Islet of Langerhans (tissue), 1 donor: ENCODE results near the gene TRPM5.

Experiments
- FAIRE-seq: peaks from one replicate; lab custom pipeline; 2011; peaks lifted over from hg19 to GRCh38; lab: Jason Lieb, UNC

Gene TRPM5

DNA sequence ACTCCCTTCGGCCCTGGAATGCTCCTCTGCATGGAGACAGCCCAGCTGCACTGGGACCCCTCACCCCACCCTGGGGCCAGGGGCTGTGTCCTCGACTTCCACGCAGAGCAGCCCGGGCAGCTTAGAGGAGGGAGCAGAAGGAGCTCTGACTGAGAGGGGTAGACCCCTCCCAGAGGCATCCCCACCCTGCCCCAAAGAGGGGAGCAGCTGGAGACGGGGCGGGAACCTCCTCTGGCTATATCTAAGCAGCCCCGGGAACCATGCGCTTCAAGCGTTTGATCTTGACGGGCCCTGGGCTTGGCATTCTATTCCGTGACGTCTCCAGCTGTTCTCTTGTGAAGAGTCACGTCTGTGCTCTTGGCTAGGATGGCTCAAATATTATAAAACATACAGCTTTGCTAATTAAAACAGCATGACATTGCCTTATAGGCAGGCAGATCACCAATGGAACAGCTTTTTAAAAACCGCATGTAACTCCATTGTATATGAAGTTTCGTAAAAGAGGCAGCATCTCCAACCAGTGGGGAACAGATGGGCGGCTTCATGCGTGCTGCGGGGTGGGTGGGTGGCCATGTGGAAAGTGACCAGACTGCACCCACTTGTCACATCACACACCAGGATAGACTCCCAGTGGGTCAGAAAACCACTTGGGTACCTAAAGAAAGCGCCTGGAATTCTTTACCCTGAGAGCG, 8.2 kb upstream of the TRPM5 start:
- no peak for FAIRE-seq

DNA sequence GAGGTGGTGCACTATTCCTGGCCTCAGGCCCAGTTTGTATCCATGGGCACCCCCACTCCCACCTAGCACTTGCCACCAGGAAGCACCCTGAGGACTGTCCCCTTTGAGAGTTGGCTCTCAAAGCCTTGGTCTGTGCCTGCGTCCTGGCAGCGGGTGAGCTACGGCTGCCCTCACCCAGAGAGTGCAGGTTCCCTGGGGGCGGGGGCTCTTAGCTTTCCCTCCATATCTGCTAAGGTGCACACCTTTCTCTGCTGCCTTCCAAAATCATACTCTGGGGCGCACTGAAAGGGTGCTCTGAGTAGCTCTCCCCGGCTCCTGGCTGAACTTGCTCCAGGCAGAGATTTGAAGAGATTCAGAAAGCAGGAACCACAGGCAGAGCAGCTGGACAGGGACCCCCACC, 7.6 kb upstream of the TRPM5 start:
- no peak for FAIRE-seq

DNA sequence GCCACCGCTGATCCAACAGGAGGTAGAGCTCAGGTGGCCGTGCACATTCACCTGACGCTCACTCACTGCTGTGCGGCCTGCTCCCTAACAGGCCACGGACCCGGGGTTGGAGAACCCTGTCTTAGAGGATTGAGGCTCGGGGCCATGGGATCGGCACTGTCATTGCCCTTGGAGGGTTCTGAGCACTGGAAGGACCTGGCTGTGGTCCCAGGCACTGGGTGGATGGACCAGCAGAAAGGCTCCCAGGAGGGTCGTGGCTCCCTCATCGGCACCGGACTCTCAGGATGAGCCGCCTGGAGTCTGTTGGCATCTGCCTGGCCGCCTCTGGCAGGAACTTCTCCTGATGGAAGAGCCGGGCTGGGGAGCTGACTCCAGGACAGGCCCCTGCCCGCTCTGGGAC, 7.0 kb upstream of the TRPM5 start:
- no peak for FAIRE-seq

DNA sequence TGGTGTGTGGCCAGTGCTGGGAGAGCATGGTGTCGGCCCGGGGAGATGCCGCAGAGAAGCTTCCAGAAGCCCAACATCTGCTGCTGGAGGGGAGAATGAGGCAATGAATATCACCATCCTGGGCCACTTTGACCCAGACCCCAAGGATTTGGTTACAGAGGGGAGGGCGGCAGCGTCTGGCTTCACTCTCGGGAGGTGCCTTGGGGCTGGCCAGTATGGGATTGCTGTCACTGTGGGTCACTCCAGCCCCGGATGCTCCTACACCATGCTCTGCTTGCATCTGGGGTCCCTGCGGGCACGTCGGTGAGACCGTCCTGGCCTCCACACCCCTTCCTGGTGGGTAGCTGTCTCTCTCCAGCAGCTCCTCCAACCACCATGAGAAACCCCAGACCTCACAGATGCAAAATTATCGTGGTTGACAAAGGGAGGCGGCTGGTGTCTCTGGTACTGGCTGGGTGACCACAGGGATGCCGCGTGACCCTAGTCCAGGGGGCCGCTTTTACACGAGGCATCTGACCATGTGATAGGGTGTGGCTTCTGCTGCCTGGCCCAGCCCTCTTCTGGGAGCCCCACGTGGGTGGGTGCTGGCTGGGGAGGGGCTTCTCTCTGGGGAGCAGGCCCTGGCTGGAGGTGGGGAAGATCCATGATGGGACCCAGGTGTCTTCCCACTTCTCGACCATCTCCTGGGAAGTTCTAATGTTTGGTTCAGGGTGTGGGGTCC, 6.2 kb upstream of the TRPM5 start:
- no peak for FAIRE-seq

DNA sequence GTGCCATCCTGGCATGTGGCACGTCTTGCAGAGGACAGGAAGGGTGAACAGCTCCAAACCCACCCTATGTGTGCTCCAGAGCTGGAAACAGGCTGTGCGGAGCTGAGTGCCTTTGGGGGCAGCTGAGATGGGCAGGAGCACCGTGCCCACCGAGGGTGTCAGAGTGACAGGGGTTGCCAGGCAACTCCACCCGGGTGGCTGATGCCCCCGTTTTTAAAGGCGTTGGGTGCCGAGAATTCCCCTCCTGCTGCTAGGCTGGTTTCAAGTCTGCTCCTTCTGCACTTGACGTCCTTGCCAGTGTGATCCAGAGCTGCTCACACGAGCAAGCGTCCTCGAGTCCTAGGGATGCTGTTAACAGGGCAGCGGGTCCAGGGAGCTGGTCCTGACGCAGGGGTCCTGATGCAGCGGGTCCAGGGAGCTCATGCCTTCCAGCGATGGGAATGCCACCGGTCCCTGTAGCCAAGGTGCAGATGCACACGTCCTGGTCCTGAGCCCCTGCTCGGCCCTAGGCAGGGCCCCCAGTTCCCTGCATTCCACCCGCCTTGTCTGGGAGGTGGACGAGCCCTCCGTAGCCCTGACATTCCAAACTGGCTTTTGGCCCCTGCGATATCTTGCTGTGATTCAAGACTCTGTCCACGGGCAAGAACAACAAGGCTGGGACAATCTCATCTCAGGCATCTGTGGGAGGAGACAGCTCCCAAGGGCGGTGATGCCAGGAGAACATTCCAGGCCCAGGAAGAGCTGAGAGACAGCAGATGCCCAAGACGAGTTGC, 5.4 kb upstream of the TRPM5 start:
- FAIRE-seq: no peak

DNA sequence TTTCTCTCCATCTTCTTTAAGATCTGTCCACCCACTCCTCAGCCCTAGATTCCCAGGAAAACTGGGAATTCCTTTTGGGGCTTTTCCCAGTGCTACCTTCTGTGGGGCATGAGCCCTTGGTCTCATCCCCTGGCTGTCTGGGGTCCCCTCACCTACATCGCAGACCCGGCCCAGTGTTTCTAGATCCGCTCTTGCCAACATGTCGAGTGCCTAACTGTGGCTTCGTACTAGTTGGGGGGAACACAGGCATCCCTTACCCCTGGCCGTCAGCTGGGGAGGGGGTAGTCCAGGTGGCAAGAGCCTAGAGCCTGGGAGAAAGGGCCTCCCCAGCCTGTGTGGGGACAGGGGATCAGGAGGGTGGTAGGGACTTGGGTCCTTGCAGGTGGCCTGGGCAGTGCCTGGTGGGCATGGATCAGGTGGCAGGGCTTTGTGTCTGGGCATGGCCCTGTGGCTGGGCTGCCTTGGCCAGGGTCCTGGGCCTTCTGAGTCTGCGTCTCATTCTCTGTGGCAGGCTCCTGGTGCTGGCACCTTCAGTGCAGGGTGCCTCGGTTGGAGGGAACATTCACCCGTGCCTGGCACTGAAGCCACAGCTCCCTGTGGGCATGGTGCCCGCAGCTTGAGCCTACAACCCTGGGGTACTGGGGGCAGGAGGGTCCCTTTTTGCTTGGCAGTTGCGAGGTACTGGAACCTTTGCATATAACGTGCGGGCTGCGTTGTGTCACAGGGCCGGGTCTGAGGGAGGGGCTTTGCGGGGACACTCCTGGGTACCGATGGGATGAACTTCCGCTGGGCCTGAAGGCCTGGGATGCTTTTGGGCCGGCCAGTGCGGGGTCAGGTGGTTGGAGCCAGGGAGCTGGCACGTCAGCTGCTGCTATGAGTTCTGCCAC, 4.6 kb upstream of the TRPM5 start:
- FAIRE-seq: no peak

DNA sequence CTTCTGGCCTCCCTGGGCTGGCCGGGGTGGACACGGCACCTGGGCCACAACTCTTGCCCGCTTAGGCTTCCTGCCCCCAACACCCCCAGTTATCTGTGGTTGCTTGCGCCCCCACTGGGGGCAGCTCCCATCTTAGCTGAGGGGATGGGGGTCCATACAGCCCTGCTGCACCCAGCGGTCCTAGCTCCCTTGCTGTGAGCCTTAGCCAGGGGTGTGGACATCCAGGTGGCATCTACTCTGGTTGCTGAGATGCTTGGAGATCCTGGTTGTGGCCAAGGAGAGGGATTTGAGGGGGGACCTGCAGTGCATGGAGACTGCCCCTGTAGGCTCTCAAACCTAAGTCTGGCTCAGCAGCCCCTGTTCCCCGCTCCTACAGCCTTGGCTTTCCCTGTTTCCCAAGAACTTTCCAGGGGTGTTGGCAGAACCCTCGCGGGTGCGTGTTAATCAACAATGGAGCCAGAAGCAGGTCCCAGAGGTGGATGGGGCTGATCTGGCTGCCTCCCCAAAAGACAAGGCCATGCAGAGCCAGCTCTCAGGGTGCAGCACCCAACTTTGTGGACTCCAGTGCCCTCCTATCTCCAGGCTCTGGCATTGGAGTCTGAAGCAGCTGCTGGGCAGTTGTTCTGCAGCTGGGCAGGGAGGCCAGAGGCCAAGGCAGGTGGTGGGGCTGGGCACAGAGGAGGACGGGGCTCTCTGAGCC, 3.8 kb upstream of the TRPM5 start:
- no peak for FAIRE-seq

DNA sequence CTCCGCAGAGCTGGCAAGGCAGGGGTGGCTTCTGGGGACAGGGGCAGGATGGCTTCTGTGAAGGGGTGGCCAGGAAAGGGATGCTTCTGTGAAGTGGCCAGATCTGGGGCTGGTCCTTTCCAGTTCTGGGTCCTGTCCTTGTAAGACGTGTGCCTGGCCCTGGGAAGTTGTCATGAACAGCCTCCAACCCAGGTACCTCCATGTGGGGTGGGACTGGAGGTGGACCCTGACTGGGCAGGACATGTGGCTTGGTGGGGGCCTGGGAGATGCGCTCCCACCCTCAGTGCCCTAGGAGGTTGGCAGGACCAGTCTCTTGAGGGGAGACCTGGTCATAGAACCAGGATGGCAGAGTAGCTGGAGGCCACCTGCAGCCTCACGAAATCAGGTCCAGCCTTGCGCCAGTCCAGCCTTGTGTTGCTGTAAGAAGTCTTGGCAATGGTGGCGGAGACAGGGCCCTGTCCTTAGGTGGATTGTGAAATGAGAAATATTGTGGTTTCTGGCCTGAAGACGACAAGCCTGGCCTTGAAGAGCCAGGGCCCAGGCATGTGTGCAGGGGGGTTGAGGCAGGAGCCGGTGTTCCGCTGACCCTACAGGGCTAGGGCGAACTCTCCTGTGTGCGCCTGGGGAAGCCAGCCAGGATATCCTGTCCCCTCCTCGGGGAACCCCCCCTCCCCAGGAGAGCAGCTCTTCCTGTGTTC, 3.1 kb upstream of the TRPM5 start:
- no peak for FAIRE-seq

DNA sequence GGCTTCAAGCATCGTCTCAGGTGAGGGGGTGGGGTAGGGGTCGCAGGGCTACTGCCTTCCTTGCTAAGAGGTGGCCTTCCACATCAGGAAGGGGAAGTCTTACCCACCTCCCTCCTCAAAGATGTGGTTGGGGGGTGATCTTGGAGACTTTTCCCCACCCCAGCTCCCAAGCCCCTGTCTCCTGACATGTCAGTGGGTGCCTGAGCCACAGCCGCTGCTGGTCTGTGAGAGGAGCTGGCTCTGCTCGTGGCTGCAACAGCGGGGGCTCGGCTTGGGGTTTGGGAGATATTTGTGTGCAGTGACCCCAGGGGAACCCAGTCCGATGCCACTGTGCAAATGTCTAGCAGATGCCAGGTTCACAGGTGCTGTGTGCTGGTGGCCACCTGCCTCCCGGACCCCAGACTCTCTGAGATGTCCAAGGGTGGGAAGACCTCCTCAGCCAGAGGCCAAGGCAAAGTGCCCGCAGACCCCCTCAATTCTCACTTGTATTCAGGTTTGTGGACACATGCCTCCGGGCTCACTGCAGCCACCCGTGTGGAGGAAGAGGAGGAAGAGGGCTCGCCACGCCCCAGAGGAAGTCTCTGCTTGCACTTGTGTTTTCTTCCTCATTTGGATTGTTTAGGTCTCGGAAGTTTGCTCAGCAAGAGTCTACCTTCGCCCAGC, 2.4 kb upstream of the TRPM5 start:
- no peak for FAIRE-seq

DNA sequence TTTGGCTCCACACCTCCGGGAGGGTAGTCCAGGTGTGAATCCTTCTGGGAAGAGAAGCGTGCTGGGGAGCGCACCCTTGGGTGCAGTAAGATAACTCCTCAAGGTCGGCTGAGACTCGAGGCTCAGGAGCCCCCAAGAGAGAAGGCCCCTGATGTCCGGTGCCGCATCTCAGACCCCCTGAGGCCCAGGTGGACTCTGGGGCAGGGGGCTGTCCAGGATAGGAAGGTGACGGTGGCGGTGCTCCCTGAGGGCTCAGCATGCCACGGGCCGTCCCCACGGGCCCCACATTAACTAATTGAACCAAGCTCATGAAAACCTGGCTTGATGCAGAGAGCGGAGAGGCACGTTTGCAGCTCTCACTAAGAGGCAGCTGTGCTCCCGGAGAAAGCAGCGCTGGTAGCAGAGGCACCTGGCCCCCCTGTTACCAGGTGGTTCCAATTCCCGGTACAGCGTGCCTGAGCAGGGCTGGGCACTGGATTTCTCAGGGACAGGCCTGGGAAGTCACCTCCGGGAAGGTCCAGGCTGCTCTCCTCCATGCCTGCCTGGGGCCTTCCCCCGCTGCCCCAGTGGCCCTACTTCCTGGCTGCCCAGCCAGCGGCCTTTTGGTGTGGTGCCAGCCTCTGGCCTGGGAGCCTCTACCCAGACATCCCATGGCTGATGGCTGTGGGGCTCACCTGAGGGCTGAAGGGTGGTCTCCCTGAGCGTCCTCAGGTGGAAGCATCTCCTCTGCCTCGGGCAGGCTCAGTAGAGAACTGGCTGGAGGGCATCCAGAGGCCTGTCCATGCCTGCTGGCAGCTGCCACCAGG, 1.6 kb upstream of the TRPM5 start:
- no peak for FAIRE-seq

DNA sequence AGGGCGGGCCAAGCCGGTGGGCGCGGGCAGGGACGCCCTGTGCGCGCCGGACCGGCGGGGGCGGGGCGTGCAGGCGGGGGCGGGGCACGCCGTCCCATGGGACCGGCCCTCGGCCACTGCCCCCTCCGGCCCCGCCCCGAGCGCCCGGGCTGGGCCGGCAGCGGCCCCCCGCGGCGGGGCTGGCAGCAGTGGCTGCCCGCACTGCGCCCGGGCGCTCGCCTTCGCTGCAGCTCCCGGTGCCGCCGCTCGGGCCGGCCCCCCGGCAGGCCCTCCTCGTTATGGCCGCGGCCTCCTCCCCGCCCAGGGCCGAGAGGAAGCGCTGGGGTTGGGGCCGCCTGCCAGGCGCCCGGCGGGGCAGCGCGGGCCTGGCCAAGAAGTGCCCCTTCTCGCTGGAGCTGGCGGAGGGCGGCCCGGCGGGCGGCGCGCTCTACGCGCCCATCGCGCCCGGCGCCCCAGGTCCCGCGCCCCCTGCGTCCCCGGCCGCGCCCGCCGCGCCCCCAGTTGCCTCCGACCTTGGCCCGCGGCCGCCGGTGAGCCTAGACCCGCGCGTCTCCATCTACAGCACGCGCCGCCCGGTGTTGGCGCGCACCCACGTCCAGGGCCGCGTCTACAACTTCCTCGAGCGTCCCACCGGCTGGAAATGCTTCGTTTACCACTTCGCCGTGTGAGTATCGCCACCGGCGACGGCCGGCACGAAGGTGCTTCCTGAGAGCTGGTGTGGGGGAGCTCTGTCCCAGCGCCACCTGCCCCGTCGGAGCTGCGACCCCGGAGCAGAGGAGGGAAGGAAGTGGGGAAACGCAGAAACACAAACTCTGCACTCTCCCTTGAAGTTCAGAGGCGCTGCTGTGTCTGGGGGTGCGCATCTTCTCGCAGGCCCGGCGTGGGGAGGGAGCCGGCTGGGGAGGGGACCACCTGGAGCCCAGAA, 769 bp upstream of the TRPM5 start, which contains the start of gene KCNQ1:
Gene KCNQ1, plus strand, starts transcription at position 188 of the 925 bp plus-strand sequence. Its CDS starts 91 bp downstream, at position 279.
- FAIRE-seq: no peak

DNA sequence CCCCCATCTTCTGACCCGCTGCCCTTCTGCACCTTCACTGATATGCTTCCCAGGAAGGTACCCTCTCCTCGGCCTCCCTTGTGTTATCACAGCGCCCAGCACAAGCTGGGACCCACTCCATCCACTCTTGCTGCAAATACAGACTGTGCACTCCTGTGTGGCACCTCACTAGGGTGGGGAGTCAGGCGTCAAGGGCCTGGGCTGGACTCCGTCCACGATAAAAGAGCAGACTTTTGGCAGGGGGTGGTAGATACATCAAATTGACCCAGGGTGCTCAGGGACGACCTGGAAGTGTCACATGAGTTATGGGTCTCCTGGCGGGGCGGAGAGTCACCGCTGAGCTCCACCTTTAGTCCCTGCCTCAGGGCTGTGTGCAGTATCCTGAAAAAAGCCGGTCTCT, 908 bp downstream of the TRPM5 start:
- no peak for FAIRE-seq

DNA sequence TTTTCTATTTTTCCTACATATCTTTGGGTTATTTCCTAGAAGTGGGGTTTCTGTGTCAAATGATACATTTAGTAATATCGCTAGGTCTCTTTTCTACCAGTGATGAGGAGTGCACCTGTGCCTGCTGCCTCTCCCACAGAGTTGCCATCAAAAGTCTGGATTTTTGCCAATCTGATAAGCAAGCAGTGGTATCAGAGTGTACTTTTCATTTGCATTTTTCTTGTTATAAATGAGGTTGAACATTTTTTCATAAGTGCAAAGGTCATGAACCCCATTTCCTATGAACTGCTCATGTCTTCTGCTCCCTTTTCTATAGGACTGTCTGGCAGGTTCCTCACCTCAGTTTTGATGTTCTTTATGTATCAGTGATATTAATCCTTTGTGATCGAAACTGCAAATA, 1.7 kb downstream of the TRPM5 start:
- no peak for FAIRE-seq

DNA sequence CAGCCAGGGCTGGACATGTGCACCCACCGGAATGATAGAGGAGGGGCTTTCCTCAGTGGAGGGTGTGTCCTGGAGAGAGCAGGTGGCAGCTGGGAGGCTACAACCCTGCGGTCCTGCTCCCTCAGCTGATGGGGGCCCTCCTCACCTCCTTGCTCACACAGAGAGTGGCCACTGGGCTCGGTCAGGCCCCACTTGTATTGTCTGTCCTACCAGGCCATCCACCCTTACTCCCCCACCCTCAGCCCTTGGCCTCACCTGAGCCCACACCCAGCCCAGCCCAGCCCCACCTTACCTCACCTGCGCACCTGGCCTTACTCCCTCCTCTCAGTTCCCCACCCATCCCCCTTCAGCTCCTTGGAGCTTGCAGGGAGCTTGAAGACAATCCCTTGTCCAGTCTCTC, 3.1 kb downstream of the TRPM5 start:
- no peak for FAIRE-seq

DNA sequence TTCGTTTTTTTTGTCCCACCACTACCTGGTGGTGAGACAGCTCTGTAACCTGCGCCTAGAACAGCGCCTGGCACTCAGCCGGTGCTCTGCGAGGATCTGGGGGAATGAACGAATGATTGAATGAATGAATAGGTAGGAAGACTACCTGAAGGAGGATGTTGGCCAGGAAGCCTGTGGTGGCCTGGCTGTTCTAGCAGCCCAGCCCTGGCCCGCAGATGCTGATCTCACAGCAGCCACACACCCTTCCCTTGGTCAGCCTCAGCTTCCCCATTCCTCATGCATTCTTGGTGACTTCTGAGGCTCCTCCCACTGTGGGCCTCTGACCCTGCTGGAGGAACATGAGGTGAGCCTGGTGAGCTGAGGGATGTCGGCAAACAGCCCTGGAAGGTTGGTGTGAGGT, 3.7 kb downstream of the TRPM5 start:
- no peak for FAIRE-seq

DNA sequence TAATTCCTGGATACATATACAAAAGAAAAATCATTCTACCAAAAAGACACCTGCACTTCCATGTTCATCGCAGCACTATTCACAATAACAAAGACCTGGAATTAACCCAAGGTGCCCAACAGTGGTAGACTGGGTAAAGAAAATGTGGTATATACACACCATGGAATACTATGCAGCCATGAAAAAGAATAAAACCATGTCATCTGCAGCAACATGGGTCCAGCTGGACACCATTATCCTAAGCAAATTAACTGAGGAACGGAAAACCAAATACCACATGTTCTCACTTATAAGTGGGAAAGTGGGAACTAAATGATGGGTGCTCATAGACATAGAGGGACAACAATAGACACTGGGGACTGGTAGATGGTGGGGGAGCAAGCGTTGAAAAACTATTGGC, 4.5 kb downstream of the TRPM5 start:
- no peak for FAIRE-seq

DNA sequence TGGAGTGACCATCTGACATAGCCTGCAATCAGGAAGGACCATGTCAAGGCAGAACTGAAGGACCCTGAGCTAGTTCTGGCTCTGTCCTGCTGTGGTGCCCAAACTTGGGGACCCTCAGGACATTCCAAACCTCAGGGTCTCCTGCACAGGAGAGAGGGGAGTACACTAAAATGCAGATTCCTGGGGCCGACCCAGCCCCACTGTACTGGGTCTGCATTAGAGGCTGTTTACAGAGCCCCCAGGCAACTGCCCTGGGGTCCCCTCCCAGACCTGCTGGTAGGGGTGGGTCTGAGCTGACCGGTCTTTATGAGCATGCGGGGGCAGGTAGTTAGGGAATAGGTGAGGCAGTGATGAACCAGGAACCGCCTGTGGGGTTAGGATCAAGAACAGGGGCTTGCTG, 6.8 kb downstream of the TRPM5 start:
- no peak for FAIRE-seq

DNA sequence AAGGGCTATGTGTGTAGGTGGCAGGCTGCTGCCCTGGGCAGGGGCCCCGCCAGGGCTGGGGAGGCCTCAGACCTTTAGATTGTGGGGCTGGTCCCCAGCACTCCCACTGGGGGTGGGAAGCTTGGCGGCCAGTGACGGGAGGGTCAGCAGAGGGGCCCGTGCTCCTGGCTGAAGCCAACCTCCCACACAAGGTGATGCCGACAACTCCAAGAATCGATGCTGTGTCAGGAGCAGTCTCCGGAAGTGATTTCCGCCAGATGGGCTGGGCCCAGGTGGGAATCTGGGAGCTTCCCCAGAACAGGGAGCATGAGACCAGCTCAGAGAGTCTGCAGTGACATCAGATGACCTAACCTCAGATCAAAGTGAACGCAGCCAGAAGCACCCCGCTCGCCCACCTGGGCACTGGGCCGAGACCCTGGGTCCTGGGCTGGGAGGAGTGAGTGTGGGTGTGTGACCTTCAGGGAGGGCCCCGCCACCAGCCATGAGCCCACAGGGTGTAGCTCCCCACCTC, 7.7 kb downstream of the TRPM5 start:
- no peak for FAIRE-seq
